HepG2 (cell line): ENCODE measurements around the gene ODC1. TPM values are rescaled to one million over a fixed set of nuclear protein-coding genes. Genes with fewer than 3 reads are reported as not detected.

Experiments
- GMEB2 ChIP-seq: IDR thresholded peaks from 2 replicates; pipeline ENCODE4 v1.6.1; 2016; ENCODE audit warnings: missing biosample characterization, missing genetic modification reagents, low read depth
- JARID2 ChIP-seq: sonication (generic); formaldehyde crosslinking; IDR thresholded peaks from 2 replicates; pipeline ENCODE4 v1.8.1; 2023; ENCODE audit warnings: missing genetic modification reagents, inconsistent platforms; ENCODE audit not compliant: insufficient replicate concordance
- MLX ChIP-seq: IDR thresholded peaks from 2 replicates; pipeline ENCODE4 v1.6.1; 2016
- PBX3 ChIP-seq: sonication (generic); formaldehyde crosslinking; IDR thresholded peaks from 2 replicates; pipeline ENCODE4 v1.8.1; 2023; ENCODE audit warnings: missing genetic modification reagents, inconsistent platforms, borderline replicate concordance
- POGK ChIP-seq: sonication (generic); formaldehyde crosslinking; conservative IDR thresholded peaks from 2 replicates; pipeline ENCODE4 v1.8.0; 2022; ENCODE audit warnings: mild to moderate bottlenecking, moderate library complexity, missing genetic modification reagents
- PTBP1 ChIP-seq: fragments of 200-400 bp; formaldehyde crosslinking; IDR thresholded peaks from 2 replicates; pipeline ENCODE4 v1.6.1; 2018; ENCODE audit warnings: low read length, low read depth; ENCODE audit not compliant: poor library complexity, severe bottlenecking
- SSRP1 ChIP-seq: IDR thresholded peaks from 2 replicates; pipeline ENCODE4 v1.6.1; 2016; ENCODE audit warnings: control low read depth
- ZC3H4 ChIP-seq: sonication (generic); formaldehyde crosslinking; IDR thresholded peaks from 2 replicates; pipeline ENCODE4 v1.4.0; 2020; ENCODE audit warnings: missing genetic modification reagents, borderline replicate concordance
- ZNF18 ChIP-seq: sonication (generic); formaldehyde crosslinking; IDR thresholded peaks from 2 replicates; pipeline ENCODE4 v1.8.0; 2022; ENCODE audit warnings: mild to moderate bottlenecking, missing genetic modification reagents; ENCODE audit not compliant: insufficient replicate concordance
- ZNF224 ChIP-seq: sonication (generic); formaldehyde crosslinking; IDR thresholded peaks from 2 replicates; pipeline ENCODE4 v1.5.0; 2020; ENCODE audit warnings: mild to moderate bottlenecking, missing genetic modification reagents
- ZNF280D ChIP-seq: sonication (generic); formaldehyde crosslinking; IDR thresholded peaks from 2 replicates; pipeline ENCODE4 v1.5.1; 2020; ENCODE audit warnings: mild to moderate bottlenecking, missing genetic modification reagents
- ZNF446 ChIP-seq: sonication (generic); formaldehyde crosslinking; IDR thresholded peaks from 2 replicates; pipeline ENCODE4 v1.5.0; 2020; ENCODE audit warnings: mild to moderate bottlenecking, missing genetic modification reagents
- ZNF569 ChIP-seq: sonication (generic); formaldehyde crosslinking; IDR thresholded peaks from 2 replicates; pipeline ENCODE4 v1.5.0; 2020; ENCODE audit warnings: mild to moderate bottlenecking, missing genetic modification reagents, moderate library complexity, borderline replicate concordance
- ZNF678 ChIP-seq: sonication (generic); formaldehyde crosslinking; IDR thresholded peaks from 2 replicates; pipeline ENCODE4 v1.4.0; 2020; ENCODE audit warnings: mild to moderate bottlenecking, missing genetic modification reagents
- ZUFSP ChIP-seq: sonication (generic); formaldehyde crosslinking; IDR thresholded peaks from 2 replicates; pipeline ENCODE4 v1.9.0; 2021; ENCODE audit warnings: missing genetic modification reagents, mild to moderate bottlenecking, borderline replicate concordance
- polyA plus RNA-seq, 8 experiments: library from polyadenylated mRNA; depleted of rRNA in 3 of 8; stranded (reverse) in 7 of 8; unstranded in 1 of 8; fragments of >200 nt; fragmentation: Illumina TruSeq in 4 of 8; extraction: Trizol in 4 of 8; gene quantifications; 2 replicates each; pipeline versions ENCODE4 v1.2.1 to v1.2.3, GENCODE V29; 2011 to 2016; ENCODE audit warnings: low read depth in 4 of 8, missing spikeins in 1 of 8, mixed read lengths in 1 of 8; ENCODE audit not compliant: insufficient read depth in 1 of 8
- total RNA-seq, 5 experiments: library from RNA; depleted of rRNA; stranded (reverse); fragments of >200 nt; fragmentation: Illumina TruSeq; extraction: Trizol; gene quantifications; 2 replicates each; pipeline ENCODE4 v1.2.3, GENCODE V29; 2016; ENCODE audit warnings: low read depth in 1 of 5

ODC1 gene
- total and polyA plus RNA-seq, 2 of the 13 experiments (the other 11 are each of a cell fraction or from before 2014, with no cell fraction given): 142 to 371 TPM

GRCh38 chr2:10447895-10448575 is at the start of gene ODC1 (continued):
- peak; percentile 94; the same call in 1 of the 2 replicates for TF ChIP-seq ZNF678
- no peak for TF ChIP-seq SSRP1 (CRISPR knock-in tag)
- TF ChIP-seq POGK (CRISPR knock-in tag): peak; percentile 91
- TF ChIP-seq PTBP1: no peak
- no peak for TF ChIP-seq ZUFSP (CRISPR knock-in tag)
- peak; percentile 52; the same call in 1 of the 2 replicates for TF ChIP-seq ZNF224 (CRISPR knock-in tag)
- no peak for TF ChIP-seq ZC3H4 (CRISPR knock-in tag)
- TF ChIP-seq ZNF446: peak; percentile 99
- no peak for TF ChIP-seq GMEB2 (CRISPR knock-in tag)
- no peak for TF ChIP-seq ZNF569
- TF ChIP-seq ZNF18: peak; percentile 75
- no peak for TF ChIP-seq JARID2 (CRISPR knock-in tag)
- no peak for TF ChIP-seq ZNF280D (CRISPR knock-in tag)
- peak; percentile 56; the same call in 1 of the 2 replicates for TF ChIP-seq MLX (CRISPR knock-in tag)
- no peak for TF ChIP-seq PBX3
